Activated CD8-positive, alpha-beta memory T cell treated with anti-CD3 and anti-CD28 coated beads, Interleukin-2, amount 50 U/mL, for 1 hour (primary cell): ENCODE results near the gene COL19A1.

Experiments
- DNase-seq: peaks from one replicate; pipeline ENCODE4 v3.0.0-alpha.2; 2020; ENCODE audit errors: extremely low read depth

Gene COL19A1

GRCh38 chr6:70059039-70059719 lies 192.8 kb downstream of the COL19A1 start:
- DNase-seq, result no peak

GRCh38 chr6:70060680-70061079 lies 194.3 kb downstream of the COL19A1 start:
- no peak for DNase-seq

GRCh38 chr6:70061546-70061945 lies 195.2 kb downstream of the COL19A1 start:
- no peak for DNase-seq

- no peak for DNase-seq
These were observed 195.7 kb downstream of the COL19A1 start for GRCh38 chr6:70062010-70062409.

- no peak for DNase-seq
These were observed 206.3 kb downstream of the COL19A1 start for GRCh38 chr6:70072540-70073179.

- no peak for DNase-seq
These were observed 207.3 kb downstream of the COL19A1 start for GRCh38 chr6:70073637-70074036.

- no peak for DNase-seq
These were observed 212.9 kb downstream of the COL19A1 start for GRCh38 chr6:70079241-70079640.

- no peak for DNase-seq
These were observed 214.2 kb downstream of the COL19A1 start for GRCh38 chr6:70080443-70081070.

GRCh38 chr6:70082830-70083229 lies 216.5 kb downstream of the COL19A1 start:
- DNase-seq, result no peak

GRCh38 chr6:70086806-70087205 lies 220.4 kb downstream of the COL19A1 start:
- DNase-seq, result no peak

- DNase-seq, result no peak
These were observed 227.8 kb downstream of the COL19A1 start for GRCh38 chr6:70094156-70094555.

GRCh38 chr6:70099732-70100131 lies 233.4 kb downstream of the COL19A1 start:
- DNase-seq, result no peak

GRCh38 chr6:70103798-70104197 lies 237.4 kb downstream of the COL19A1 start:
- no peak for DNase-seq

- DNase-seq, result no peak
These were observed 241.7 kb downstream of the COL19A1 start for GRCh38 chr6:70107852-70108629.

GRCh38 chr6:70110126-70111022 lies 244.0 kb downstream of the COL19A1 start:
- DNase-seq, result no peak

- DNase-seq, result no peak
These were observed 245.4 kb downstream of the COL19A1 start for GRCh38 chr6:70111737-70112136.

- DNase-seq, result no peak
These were observed 246.4 kb downstream of the COL19A1 start for GRCh38 chr6:70112716-70113115.

GRCh38 chr6:70113171-70113570 lies 246.8 kb downstream of the COL19A1 start:
- DNase-seq, result no peak

- DNase-seq, result no peak
These were observed 252.3 kb downstream of the COL19A1 start for GRCh38 chr6:70118670-70119069.

- DNase-seq, result no peak
These were observed 253.0 kb downstream of the COL19A1 start for GRCh38 chr6:70119218-70119835.

- DNase-seq, result no peak
These were observed 258.1 kb downstream of the COL19A1 start for GRCh38 chr6:70124443-70124842.
